HepG2 (cell line): ENCODE data around the gene OST4. TPM values are rescaled to one million over a fixed set of nuclear protein-coding genes. Genes with fewer than 3 reads are reported as not detected.

ENCODE experiments used
- ARNTL ChIP-seq: sonication (generic); formaldehyde crosslinking; IDR thresholded peaks from 2 replicates; pipeline ENCODE4 v1.4.0; 2020; ENCODE audit warnings: mild to moderate bottlenecking, missing genetic modification reagents
- CREB1 ChIP-seq, 2 experiments: fragments of 450-650 bp in 1 of 2; IDR thresholded peaks; 2 replicates each; pipeline ENCODE4 v1.6.1; 2016 to 2017; ENCODE audit warnings: control low read depth in 1 of 2, mild to moderate bottlenecking in 1 of 2, missing compliant biosample characterization in 1 of 2, missing genetic modification characterization in 1 of 2
- EP300 ChIP-seq, 3 experiments: sonication (generic) in 1 of 3; formaldehyde crosslinking in 1 of 3; IDR thresholded peaks; 2 replicates each; pipeline versions ENCODE4 v1.5.1 to v1.6.1; 2011 to 2020; ENCODE audit warnings: low read depth in 2 of 3, low read length in 2 of 3, borderline replicate concordance in 1 of 3, improper control_type of control experiment in 1 of 3, mild to moderate bottlenecking in 1 of 3, missing genetic modification reagents in 1 of 3, moderate library complexity in 1 of 3
- FOXJ3 ChIP-seq: sonication (generic); formaldehyde crosslinking; IDR thresholded peaks from 2 replicates; pipeline ENCODE4 v1.4.0; 2020; ENCODE audit warnings: missing genetic modification reagents, mild to moderate bottlenecking, borderline replicate concordance
- JUNB ChIP-seq: sonication (generic); formaldehyde crosslinking; IDR thresholded peaks from 2 replicates; pipeline ENCODE4 v1.8.0; 2022; ENCODE audit warnings: missing genetic modification reagents, mild to moderate bottlenecking, borderline replicate concordance
- KAT2B ChIP-seq: fragments of 150-350 bp; IDR thresholded peaks from 2 replicates; pipeline ENCODE4 v1.6.1; 2014; ENCODE audit warnings: low read depth, low read length, borderline replicate concordance
- NCOA2 ChIP-seq: sonication (generic); formaldehyde crosslinking; IDR thresholded peaks from 2 replicates; pipeline ENCODE4 v1.8.0; 2022; ENCODE audit warnings: inconsistent platforms
- NFE2L2 ChIP-seq: fragments of 150-350 bp; IDR thresholded peaks from 2 replicates; pipeline ENCODE4 v1.6.1; 2014; ENCODE audit warnings: low read length
- NFIC ChIP-seq: IDR thresholded peaks from 2 replicates; pipeline ENCODE4 v1.6.1; 2012; ENCODE audit warnings: mild to moderate bottlenecking, low read length, inconsistent platforms
- NFYC ChIP-seq: IDR thresholded peaks from 2 replicates; pipeline ENCODE4 v1.6.1; 2016; ENCODE audit warnings: missing genetic modification reagents, missing compliant biosample characterization
- PITX1 ChIP-seq: sonication (generic); formaldehyde crosslinking; IDR thresholded peaks from 2 replicates; pipeline ENCODE4 v1.5.1; 2020; ENCODE audit warnings: mild to moderate bottlenecking, missing genetic modification reagents
- RARA ChIP-seq: IDR thresholded peaks from 2 replicates; pipeline ENCODE4 v1.6.1; 2016; ENCODE audit warnings: missing genetic modification reagents, missing compliant biosample characterization
- SMARCC2 ChIP-seq: fragments of 450-650 bp; IDR thresholded peaks from 2 replicates; pipeline ENCODE4 v1.6.1; 2017; ENCODE audit warnings: antibody characterized with exemption, mild to moderate bottlenecking
- SNAI1 ChIP-seq: sonication (generic); formaldehyde crosslinking; IDR thresholded peaks from 2 replicates; pipeline ENCODE4 v1.5.0; 2020; ENCODE audit warnings: mild to moderate bottlenecking, missing genetic modification reagents, borderline replicate concordance
- SPEN ChIP-seq: sonication (generic); formaldehyde crosslinking; IDR thresholded peaks from 2 replicates; pipeline ENCODE4 v1.5.1; 2020; ENCODE audit warnings: low read depth, mild to moderate bottlenecking, missing genetic modification reagents
- XBP1 ChIP-seq: sonication (generic); formaldehyde crosslinking; IDR thresholded peaks from 2 replicates; pipeline ENCODE4 v1.5.0; 2020; ENCODE audit warnings: missing genetic modification reagents
- ZNF10 ChIP-seq: sonication (generic); formaldehyde crosslinking; IDR thresholded peaks from 2 replicates; pipeline ENCODE4 v1.4.0; 2020; ENCODE audit warnings: mild to moderate bottlenecking, low read depth, missing genetic modification reagents, borderline replicate concordance
- ZNF124 ChIP-seq: sonication (generic); formaldehyde crosslinking; IDR thresholded peaks from 2 replicates; pipeline ENCODE4 v1.4.0; 2020; ENCODE audit warnings: missing genetic modification reagents
- ZNF256 ChIP-seq: sonication (generic); formaldehyde crosslinking; conservative IDR thresholded peaks from 2 replicates; pipeline ENCODE4 v1.4.0; 2020; ENCODE audit warnings: missing genetic modification reagents
- ZNF354B ChIP-seq: sonication (generic); formaldehyde crosslinking; IDR thresholded peaks from 2 replicates; pipeline ENCODE4 v1.8.0; 2022; ENCODE audit warnings: mild to moderate bottlenecking, missing genetic modification reagents
- ZNF430 ChIP-seq: sonication (generic); formaldehyde crosslinking; IDR thresholded peaks from 2 replicates; pipeline ENCODE4 v1.9.0; 2021; ENCODE audit warnings: mild to moderate bottlenecking, missing genetic modification reagents
- ZNF432 ChIP-seq: sonication (generic); formaldehyde crosslinking; IDR thresholded peaks from 2 replicates; pipeline ENCODE4 v1.5.0; 2020; ENCODE audit warnings: missing genetic modification reagents, mild to moderate bottlenecking, borderline replicate concordance
- ZNF451 ChIP-seq: sonication (generic); formaldehyde crosslinking; IDR thresholded peaks from 2 replicates; pipeline ENCODE4 v1.5.0; 2020; ENCODE audit warnings: mild to moderate bottlenecking, missing genetic modification reagents
- ZNF484 ChIP-seq: sonication (generic); formaldehyde crosslinking; IDR thresholded peaks from 2 replicates; pipeline ENCODE4 v1.5.1; 2020; ENCODE audit warnings: mild to moderate bottlenecking, low read depth, missing genetic modification reagents, borderline replicate concordance
- ZNF7 ChIP-seq: IDR thresholded peaks from 2 replicates; pipeline ENCODE4 v1.6.1; 2016; ENCODE audit warnings: missing biosample characterization, missing genetic modification reagents
- ZNF841 ChIP-seq: sonication (generic); formaldehyde crosslinking; IDR thresholded peaks from 2 replicates; pipeline ENCODE4 v1.8.1; 2023; ENCODE audit warnings: missing genetic modification reagents, borderline replicate concordance
- polyA plus RNA-seq, 8 experiments: library from polyadenylated mRNA; depleted of rRNA in 3 of 8; stranded (reverse) in 7 of 8; unstranded in 1 of 8; fragments of >200 nt; fragmentation: Illumina TruSeq in 4 of 8; extraction: Trizol in 4 of 8; gene quantifications; 2 replicates each; pipeline versions ENCODE4 v1.2.1 to v1.2.3, GENCODE V29; 2011 to 2016; ENCODE audit warnings: low read depth in 4 of 8, missing spikeins in 1 of 8, mixed read lengths in 1 of 8; ENCODE audit not compliant: insufficient read depth in 1 of 8
- total RNA-seq, 5 experiments: library from RNA; depleted of rRNA; stranded (reverse); fragments of >200 nt; fragmentation: Illumina TruSeq; extraction: Trizol; gene quantifications; 2 replicates each; pipeline ENCODE4 v1.2.3, GENCODE V29; 2016; ENCODE audit warnings: low read depth in 1 of 5
- TF ChIP-seq, protein P1 (sequence below): IDR thresholded peaks from 2 replicates; pipeline ENCODE4 v1.6.1; 2016; ENCODE audit warnings: missing biosample characterization, missing genetic modification reagents, low read depth
- TF ChIP-seq, protein P2 (sequence below): sonication (generic); formaldehyde crosslinking; IDR thresholded peaks from 2 replicates; pipeline ENCODE4 v1.4.0; 2020; ENCODE audit warnings: missing genetic modification reagents

OST4 gene
- total and polyA plus RNA-seq, 2 of the 13 experiments (the other 11 are each of a cell fraction or from before 2014, with no cell fraction given), result 498 to 584 TPM

DNA sequence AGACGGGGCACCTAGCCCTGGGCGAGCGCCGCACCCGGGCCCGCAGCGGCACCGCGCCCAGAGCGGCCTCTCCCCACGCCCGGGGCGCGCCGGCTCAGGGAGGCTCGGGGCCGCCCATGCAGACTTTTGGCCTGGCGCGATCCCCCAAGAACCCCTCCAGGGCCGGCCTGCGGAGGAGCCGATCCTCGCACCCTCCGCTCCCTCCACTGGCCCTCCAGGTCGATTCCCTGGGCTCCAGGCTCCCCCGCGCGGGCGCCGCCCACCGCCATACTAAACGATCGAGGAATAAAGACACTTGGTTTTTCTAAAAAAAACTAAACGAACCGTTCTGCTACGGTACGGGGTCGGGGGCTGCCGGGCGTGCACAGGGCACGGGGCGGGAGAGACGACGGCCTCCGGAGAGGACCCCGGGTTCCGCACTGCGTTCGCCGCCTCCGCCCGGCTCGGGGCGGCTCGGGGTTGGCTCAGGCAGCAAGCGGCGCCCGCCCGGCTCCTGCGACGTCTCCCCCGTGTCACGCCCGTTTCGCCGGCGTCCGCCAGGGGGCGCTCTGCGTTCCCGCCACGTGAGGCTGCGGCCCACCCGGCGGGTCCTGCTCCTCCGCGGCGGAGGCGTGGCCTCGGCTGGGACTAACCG, 14.8 kb upstream of the OST4 start (continued):
- TF ChIP-seq ZNF124 (CRISPR knock-in tag), result peak; percentile 81; the same call in 1 of the 2 replicates
- no peak for TF ChIP-seq ZNF7 (CRISPR knock-in tag)
- peak; percentile 48; the same call in 1 of the 2 replicates for TF ChIP-seq NCOA2 (CRISPR knock-in tag)
- TF ChIP-seq ARNTL, result peak; percentile 96
- TF ChIP-seq ZNF10 (CRISPR knock-in tag), result no peak
- no peak for TF ChIP-seq NFIC
- TF ChIP-seq ZNF484 (CRISPR knock-in tag), result no peak
- 0 out of 2 replicates have a peak, but pooled peaks have one; percentile 27 for TF ChIP-seq ZNF451 (CRISPR knock-in tag)
- no peak for TF ChIP-seq ZNF354B (CRISPR knock-in tag)
- no peak for TF ChIP-seq KAT2B
- TF ChIP-seq, protein P1, sequence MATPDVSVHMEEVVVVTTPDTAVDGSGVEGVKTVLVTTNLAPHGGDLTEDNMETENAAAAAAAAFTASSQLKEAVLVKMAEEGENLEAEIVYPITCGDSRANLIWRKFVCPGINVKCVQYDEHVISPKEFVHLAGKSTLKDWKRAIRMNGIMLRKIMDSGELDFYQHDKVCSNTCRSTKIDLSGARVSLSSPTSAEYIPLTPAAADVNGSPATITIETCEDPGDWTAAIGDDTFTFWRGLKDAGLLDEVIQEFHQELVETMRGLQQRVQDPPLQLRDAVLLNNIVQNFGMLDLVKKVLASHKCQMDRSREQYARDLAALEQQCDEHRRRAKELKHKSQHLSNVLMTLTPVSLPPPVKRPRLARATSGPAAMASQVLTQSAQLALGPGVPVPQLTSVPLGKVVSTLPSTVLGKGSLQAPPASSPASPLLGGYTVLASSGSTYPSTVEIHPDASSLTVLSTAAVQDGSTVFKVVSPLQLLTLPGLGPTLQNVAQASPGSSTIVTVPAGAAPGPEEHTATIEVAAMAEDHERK (CRISPR knock-in tag), result 0 out of 2 replicates have a peak, but pooled peaks have one; percentile 30
- TF ChIP-seq, protein P2, sequence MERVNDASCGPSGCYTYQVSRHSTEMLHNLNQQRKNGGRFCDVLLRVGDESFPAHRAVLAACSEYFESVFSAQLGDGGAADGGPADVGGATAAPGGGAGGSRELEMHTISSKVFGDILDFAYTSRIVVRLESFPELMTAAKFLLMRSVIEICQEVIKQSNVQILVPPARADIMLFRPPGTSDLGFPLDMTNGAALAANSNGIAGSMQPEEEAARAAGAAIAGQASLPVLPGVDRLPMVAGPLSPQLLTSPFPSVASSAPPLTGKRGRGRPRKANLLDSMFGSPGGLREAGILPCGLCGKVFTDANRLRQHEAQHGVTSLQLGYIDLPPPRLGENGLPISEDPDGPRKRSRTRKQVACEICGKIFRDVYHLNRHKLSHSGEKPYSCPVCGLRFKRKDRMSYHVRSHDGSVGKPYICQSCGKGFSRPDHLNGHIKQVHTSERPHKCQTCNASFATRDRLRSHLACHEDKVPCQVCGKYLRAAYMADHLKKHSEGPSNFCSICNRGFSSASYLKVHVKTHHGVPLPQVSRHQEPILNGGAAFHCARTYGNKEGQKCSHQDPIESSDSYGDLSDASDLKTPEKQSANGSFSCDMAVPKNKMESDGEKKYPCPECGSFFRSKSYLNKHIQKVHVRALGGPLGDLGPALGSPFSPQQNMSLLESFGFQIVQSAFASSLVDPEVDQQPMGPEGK, result peak; percentile 69
- TF ChIP-seq SPEN (CRISPR knock-in tag), result peak; percentile 93
- TF ChIP-seq ZNF841, result peak; percentile 20; the same call in 1 of the 2 replicates
- TF ChIP-seq EP300 (IDR thresholded peaks at IDR 0.05; ENCODE audit: low read depth in 2 of 2, low read length in 2 of 2), result peak in 1 of 2 experiments; percentile 18; a peak in 1 of 4 replicates
- no peak for TF ChIP-seq EP300 (CRISPR knock-in tag; IDR thresholded peaks at IDR 0.05; ENCODE audit: borderline replicate concordance)
- TF ChIP-seq RARA, result peak; percentile 61
- TF ChIP-seq NFE2L2, result no peak
- TF ChIP-seq SNAI1 (CRISPR knock-in tag), result no peak
- TF ChIP-seq ZNF430 (CRISPR knock-in tag), result peak; percentile 33
- TF ChIP-seq ZNF432, result no peak
- TF ChIP-seq ZNF256 (CRISPR knock-in tag), result no peak
- peak; percentile 62; the same call in 1 of the 2 replicates for TF ChIP-seq CREB1 (IDR thresholded peaks at IDR 0.05)
- no peak for TF ChIP-seq CREB1 (CRISPR knock-in tag; IDR thresholded peaks at IDR 0.05)
- TF ChIP-seq PITX1, result no peak
- no peak for TF ChIP-seq XBP1
- TF ChIP-seq SMARCC2, result no peak
- no peak for TF ChIP-seq JUNB (CRISPR knock-in tag)
- TF ChIP-seq NFYC (CRISPR knock-in tag), result peak; percentile 59
- no peak for TF ChIP-seq FOXJ3
